Measurements from ENCODE around the gene PLXNC1.

- TF ChIP-seq CTCF (IDR thresholded peaks at IDR 0.05; ENCODE audit: low read length) (no peak), EZH2 (IDR thresholded peaks at IDR 0.05; ENCODE audit: borderline replicate concordance, low read length) (no peak)
These were observed 19.5 kb downstream of the PLXNC1 start for GRCh38 chr12:94167756-94168416.

Measured in OCI-LY1 (cell line).